ENCODE results near the gene MICAL2.

MICAL2 gene

DNA sequence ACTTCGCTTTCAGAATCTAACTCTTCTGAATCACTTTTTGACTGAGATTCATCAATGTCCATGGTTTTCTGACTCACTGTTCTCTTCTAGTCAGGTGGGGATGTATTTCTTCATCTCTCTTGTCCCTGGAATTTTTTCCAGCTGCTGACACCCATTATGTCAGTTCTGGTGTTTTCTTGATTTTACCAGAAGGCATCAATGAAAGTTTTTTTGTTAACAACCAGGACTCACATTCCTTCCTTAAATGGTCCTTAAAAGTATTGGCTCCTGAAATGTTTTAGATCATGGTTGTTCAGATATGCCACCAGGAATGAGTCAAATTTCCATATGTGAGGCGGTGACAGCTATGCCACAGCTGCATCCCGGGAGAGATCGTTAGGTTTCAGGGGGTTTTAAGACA, 12.9 kb downstream of the MICAL2 start:
- DNase-seq (ENCODE audit: low read depth): no peak
- TF ChIP-seq, protein P1, sequence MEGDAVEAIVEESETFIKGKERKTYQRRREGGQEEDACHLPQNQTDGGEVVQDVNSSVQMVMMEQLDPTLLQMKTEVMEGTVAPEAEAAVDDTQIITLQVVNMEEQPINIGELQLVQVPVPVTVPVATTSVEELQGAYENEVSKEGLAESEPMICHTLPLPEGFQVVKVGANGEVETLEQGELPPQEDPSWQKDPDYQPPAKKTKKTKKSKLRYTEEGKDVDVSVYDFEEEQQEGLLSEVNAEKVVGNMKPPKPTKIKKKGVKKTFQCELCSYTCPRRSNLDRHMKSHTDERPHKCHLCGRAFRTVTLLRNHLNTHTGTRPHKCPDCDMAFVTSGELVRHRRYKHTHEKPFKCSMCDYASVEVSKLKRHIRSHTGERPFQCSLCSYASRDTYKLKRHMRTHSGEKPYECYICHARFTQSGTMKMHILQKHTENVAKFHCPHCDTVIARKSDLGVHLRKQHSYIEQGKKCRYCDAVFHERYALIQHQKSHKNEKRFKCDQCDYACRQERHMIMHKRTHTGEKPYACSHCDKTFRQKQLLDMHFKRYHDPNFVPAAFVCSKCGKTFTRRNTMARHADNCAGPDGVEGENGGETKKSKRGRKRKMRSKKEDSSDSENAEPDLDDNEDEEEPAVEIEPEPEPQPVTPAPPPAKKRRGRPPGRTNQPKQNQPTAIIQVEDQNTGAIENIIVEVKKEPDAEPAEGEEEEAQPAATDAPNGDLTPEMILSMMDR (conservative IDR thresholded peaks at IDR 0.05; ENCODE audit: low read depth, low read length): no peak

DNA sequence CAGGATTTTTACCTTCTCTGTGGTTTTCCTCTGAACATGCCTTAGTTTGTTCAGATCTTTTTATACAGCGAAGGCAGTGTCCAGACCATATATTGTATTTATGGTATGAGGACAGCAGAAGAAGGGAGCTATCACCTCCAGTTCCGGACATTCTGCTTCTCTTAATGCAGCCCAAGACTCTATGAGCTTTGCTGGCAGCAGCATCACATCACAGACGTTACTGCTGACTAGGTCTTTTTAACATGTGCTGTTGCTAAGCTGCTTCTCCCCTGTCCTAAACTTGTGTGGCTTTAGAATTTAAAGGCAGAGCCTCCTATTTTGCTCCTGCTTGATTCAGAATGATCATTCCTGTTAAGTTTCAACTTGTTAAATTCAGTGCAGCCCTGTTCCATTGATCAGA, 13.4 kb downstream of the MICAL2 start:
- no peak for DNase-seq (ENCODE audit: low read depth)
- no peak overlapping the region for H3K4me3 ChIP-seq (ENCODE audit: low read length)
- TF ChIP-seq, protein P1 (conservative IDR thresholded peaks at IDR 0.05; ENCODE audit: low read depth, low read length): no peak

More for the DNA sequence above, 12.9 kb downstream of the MICAL2 start:
- H3K4me3 ChIP-seq (ENCODE audit: low read length): no peak overlapping the region

DNA sequence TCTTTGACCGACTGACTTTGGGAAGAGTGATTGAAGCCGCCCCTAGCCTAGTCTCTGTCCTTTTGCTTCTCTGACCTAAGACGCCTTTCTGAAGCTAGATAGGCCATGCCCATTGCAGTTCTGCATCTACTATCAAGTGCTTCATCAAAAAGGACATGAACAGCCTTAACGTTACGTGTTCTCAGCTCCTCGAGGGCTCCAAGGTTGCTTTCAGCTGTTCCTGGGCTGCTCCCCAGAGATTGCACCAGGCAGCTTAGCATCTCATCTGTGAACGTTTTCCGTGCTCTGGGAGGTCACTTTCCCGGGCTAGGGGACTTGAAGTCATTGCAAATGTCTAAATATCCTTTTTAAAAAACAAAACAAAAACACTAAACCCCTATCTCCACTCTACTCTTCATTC, 13.9 kb downstream of the MICAL2 start:
- TF ChIP-seq, protein P1 (conservative IDR thresholded peaks at IDR 0.05; ENCODE audit: low read depth, low read length): no peak
- H3K4me3 ChIP-seq (ENCODE audit: low read length): no peak overlapping the region
- no peak for DNase-seq (ENCODE audit: low read depth)

DNA sequence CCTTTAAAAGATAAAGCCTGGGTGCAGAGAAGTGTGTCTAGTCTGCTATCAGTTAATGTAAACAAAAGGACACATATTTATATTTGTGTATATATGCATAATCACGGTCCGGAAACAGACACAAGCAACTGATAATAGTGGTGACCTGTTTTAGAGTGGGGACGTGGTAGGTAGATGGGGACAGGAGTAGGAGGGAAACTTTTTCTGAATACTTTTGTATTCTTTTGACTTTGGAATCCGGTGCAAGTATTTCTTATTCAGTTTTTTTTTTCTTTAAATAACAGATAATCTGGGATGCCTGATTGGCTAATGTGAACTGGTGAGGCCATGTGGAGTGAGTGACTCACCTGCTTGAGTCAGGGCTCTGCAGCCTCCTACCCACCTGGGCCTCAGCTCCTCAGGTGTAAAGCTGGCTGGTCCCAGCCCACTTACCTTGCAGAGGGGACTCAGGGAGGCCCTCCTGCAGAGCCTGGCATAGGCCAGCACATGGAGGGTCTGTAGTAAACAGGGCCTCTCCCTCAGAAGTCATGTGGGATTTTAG, 15.3 kb downstream of the MICAL2 start:
- TF ChIP-seq, protein P1 (conservative IDR thresholded peaks at IDR 0.05; ENCODE audit: low read depth, low read length): no peak
- DNase-seq (ENCODE audit: low read depth): no peak
- no peak overlapping the region for H3K4me3 ChIP-seq (ENCODE audit: low read length)

DNA sequence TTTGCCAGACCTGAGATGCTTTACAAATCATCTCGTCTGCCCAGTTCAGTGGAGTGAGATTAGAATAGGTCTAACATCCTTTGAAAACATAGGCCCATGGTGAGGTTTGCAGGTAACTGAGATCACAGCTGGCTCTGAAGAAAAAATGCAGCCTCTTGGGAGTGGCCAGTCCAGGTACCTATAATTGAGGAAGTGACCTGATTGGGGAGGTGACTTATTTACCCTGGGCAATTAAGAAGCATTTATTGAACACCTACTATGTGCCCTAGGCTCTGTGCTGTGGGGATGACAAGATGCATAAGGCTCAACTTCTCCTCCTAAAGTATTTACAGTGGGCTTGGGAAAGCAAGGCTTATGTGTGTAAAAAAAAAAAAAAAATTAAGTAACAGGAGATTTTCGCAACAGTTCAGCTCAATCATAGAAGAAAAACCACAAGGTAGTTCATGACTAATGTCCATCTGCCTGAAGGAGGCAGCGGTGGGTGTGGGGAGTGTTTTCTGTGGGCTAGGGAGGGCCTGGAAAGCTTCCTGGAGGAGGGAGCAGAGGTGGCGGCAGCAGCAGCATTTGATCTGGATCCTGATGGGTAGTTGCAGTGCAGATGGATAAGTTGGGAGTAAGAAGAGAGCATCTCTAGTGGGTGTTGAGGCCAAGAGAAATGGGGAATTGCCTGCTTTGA, 16.1 kb downstream of the MICAL2 start:
- H3K4me3 ChIP-seq (ENCODE audit: low read length): no peak overlapping the region
- peak; percentile 40 for DNase-seq (ENCODE audit: low read depth)
- TF ChIP-seq, protein P1 (conservative IDR thresholded peaks at IDR 0.05; ENCODE audit: low read depth, low read length): peak; percentile 26

DNA sequence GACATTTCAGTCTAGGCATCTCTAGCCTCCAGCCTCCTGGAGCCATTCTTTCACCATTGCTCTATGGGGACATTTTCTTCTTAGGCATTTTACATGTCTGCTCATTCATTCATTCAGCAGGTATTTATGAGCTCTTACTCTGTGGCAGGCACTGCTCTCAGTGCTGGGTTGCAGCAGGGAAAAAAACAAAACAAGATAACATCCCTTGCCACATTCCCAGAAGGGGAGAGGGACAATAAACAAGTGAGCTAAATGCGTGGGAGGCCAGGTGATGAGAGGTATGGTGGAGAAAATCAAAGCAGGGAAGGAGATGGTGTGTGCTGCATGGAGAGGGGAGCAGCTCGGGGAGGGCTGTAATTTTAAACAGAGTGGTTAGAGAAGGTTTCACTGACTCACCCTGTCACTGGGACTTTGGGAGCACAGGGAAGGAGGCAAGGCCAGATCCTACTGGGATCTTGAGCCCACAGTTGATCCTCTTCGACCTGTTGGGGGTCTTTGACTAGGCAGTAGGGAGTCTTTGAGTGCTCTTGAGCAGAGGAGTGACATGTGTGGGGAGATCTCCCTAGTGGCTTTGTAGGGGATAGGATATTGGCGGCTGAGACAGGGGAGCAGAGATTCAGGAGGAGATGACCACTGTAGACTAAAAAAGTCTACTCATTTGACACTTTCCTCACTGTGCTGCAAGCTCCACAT, 17.0 kb downstream of the MICAL2 start:
- DNase-seq (ENCODE audit: low read depth): no peak
- TF ChIP-seq, protein P1 (conservative IDR thresholded peaks at IDR 0.05; ENCODE audit: low read depth, low read length): no peak
- no peak overlapping the region for H3K4me3 ChIP-seq (ENCODE audit: low read length)

Measured in retinal pigment epithelial cell (primary cell).